H9 (cell line): ENCODE measurements around the gene TMPRSS2. TPM values are rescaled to one million over a fixed set of nuclear protein-coding genes. Genes with fewer than 3 reads are reported as not detected.

Experiments used
- DNase-seq: peaks from one replicate; pipeline ENCODE4 v3.0.0-alpha.2; 2017
- H2AFZ ChIP-seq: one replicate; pipeline ENCODE4 v1.6.1; 2013; ENCODE audit warnings: mild to moderate bottlenecking, low read length, control low read depth, moderate library complexity
- H2AK5ac ChIP-seq: 2 replicates; pipeline ENCODE4 v1.6.1; 2013; ENCODE audit warnings: low read length, control low read depth, mixed read lengths; ENCODE audit not compliant: insufficient read length
- H2BK120ac ChIP-seq: one replicate; pipeline ENCODE4 v1.6.1; 2013; ENCODE audit warnings: low read depth, mild to moderate bottlenecking, low read length, control low read depth, inconsistent platforms; ENCODE audit not compliant: poor library complexity, severe bottlenecking
- H2BK12ac ChIP-seq: 2 replicates; pipeline ENCODE4 v1.6.1; 2013; ENCODE audit warnings: low read length, control low read depth, mixed read lengths, low read depth; ENCODE audit not compliant: insufficient read length
- H2BK15ac ChIP-seq: 2 replicates; pipeline ENCODE4 v1.6.1; 2013; ENCODE audit warnings: low read depth, low read length, control low read depth
- H2BK20ac ChIP-seq: one replicate; pipeline ENCODE4 v1.6.1; 2013; ENCODE audit warnings: low read depth, mild to moderate bottlenecking, low read length, control low read depth, inconsistent platforms; ENCODE audit not compliant: poor library complexity, severe bottlenecking
- H2BK5ac ChIP-seq: 2 replicates; pipeline ENCODE4 v1.6.1; 2013; ENCODE audit warnings: low read length, control low read depth, mixed read lengths; ENCODE audit not compliant: insufficient read length
- H3K14ac ChIP-seq: 2 replicates; pipeline ENCODE4 v1.6.1; 2013; ENCODE audit warnings: low read length, control low read depth; ENCODE audit not compliant: insufficient read depth
- H3K18ac ChIP-seq: 2 replicates; pipeline ENCODE4 v1.6.1; 2013; ENCODE audit warnings: low read depth, mild to moderate bottlenecking, mixed read lengths, low read length, control low read depth; ENCODE audit not compliant: insufficient read length
- H3K23ac ChIP-seq: 2 replicates; pipeline ENCODE4 v1.6.1; 2013; ENCODE audit warnings: low read length, control low read depth, mixed read lengths, low read depth; ENCODE audit not compliant: insufficient read length
- H3K23me2 ChIP-seq: 2 replicates; pipeline ENCODE4 v1.6.1; 2013; ENCODE audit warnings: low read depth, mild to moderate bottlenecking, mixed read lengths, low read length, control low read depth; ENCODE audit not compliant: insufficient read length, poor library complexity, severe bottlenecking
- H3K27ac ChIP-seq: 2 replicates; pipeline ENCODE4 v1.5.1; 2013; ENCODE audit warnings: low read length, control low read depth, mixed read lengths, low read depth; ENCODE audit not compliant: insufficient read length
- H3K27me3 ChIP-seq: 2 replicates; pipeline ENCODE4 v1.6.1; 2013; ENCODE audit warnings: low read length, control low read depth, inconsistent platforms; ENCODE audit not compliant: insufficient read depth
- H3K4ac ChIP-seq: 2 replicates; pipeline ENCODE4 v1.6.1; 2013; ENCODE audit warnings: low read depth, mild to moderate bottlenecking, control low read depth, inconsistent platforms, low read length, moderate library complexity
- H3K4me1 ChIP-seq: 2 replicates; pipeline ENCODE4 v1.6.1; 2013; ENCODE audit warnings: low read length, control low read depth, inconsistent platforms; ENCODE audit not compliant: insufficient read depth
- H3K4me2 ChIP-seq: 2 replicates; pipeline ENCODE4 v1.6.1; 2013; ENCODE audit warnings: low read length, control low read depth, mixed read lengths; ENCODE audit not compliant: insufficient read length, insufficient read depth
- H3K56ac ChIP-seq: 2 replicates; pipeline ENCODE4 v1.6.1; 2013; ENCODE audit warnings: low read depth, mild to moderate bottlenecking, mixed read lengths, low read length, control low read depth; ENCODE audit not compliant: insufficient read length
- H3K79me1 ChIP-seq: 2 replicates; pipeline ENCODE4 v1.6.1; 2013; ENCODE audit warnings: low read depth, mild to moderate bottlenecking, moderate library complexity, low read length, control low read depth, inconsistent platforms; ENCODE audit not compliant: insufficient read depth, poor library complexity, severe bottlenecking
- H3K79me2 ChIP-seq: 2 replicates; pipeline ENCODE4 v1.6.1; 2013; ENCODE audit warnings: low read length, control low read depth, inconsistent platforms; ENCODE audit not compliant: insufficient read depth
- H3K9ac ChIP-seq: 2 replicates; pipeline ENCODE4 v1.6.1; 2013; ENCODE audit warnings: low read length, control low read depth, mixed read lengths; ENCODE audit not compliant: insufficient read length; ENCODE audit errors: extremely low read depth
- H3K9me3 ChIP-seq: one replicate; pipeline ENCODE4 v1.6.1; 2013; ENCODE audit warnings: low read depth, low read length, inconsistent platforms; ENCODE audit not compliant: control insufficient read depth
- H3T11ph ChIP-seq: one replicate; pipeline ENCODE4 v1.6.1; 2013; ENCODE audit warnings: mild to moderate bottlenecking, low read length, control low read depth, inconsistent platforms
- H4K20me1 ChIP-seq: one replicate; pipeline ENCODE4 v1.6.1; 2013; ENCODE audit not compliant: control insufficient read depth, insufficient read length, insufficient read depth
- H4K5ac ChIP-seq: 2 replicates; pipeline ENCODE4 v1.6.1; 2013; ENCODE audit warnings: low read depth, mild to moderate bottlenecking, mixed read lengths, low read length, control low read depth; ENCODE audit not compliant: insufficient read length
- H4K8ac ChIP-seq: replicated peaks from 2 replicates; pipeline ENCODE4 v1.6.1; 2013; ENCODE audit warnings: low read length, control low read depth, mixed read lengths, low read depth; ENCODE audit not compliant: insufficient read length
- H4K91ac ChIP-seq: 2 replicates; pipeline ENCODE4 v1.6.1; 2013; ENCODE audit warnings: low read depth, mild to moderate bottlenecking, moderate library complexity, mixed read lengths, low read length, control low read depth; ENCODE audit not compliant: insufficient read length
- H3K27ac Mint-ChIP-seq, 3 experiments: 2 replicates in 2 of 3; 3 replicates in 1 of 3; pipeline ENCODE4 v1.8.0; 2020 to 2021; ENCODE audit warnings: mixed read lengths in 3 of 3, mild to moderate bottlenecking in 1 of 3, moderate library complexity in 1 of 3
- H3K27me3 Mint-ChIP-seq: 2 replicates; pipeline ENCODE4 v1.8.0; 2021; ENCODE audit warnings: low read depth, mild to moderate bottlenecking, moderate library complexity, mixed read lengths
- H3K36me3 Mint-ChIP-seq, 3 experiments: 2 replicates in 2 of 3; 3 replicates in 1 of 3; pipeline ENCODE4 v1.8.0; 2020 to 2021; ENCODE audit warnings: low read depth in 3 of 3, mixed read lengths in 3 of 3; ENCODE audit not compliant: insufficient read depth in 1 of 3
- H3K4me1 Mint-ChIP-seq, 2 experiments: 2 replicates each; pipeline ENCODE4 v1.8.0; 2020; ENCODE audit warnings: mixed read lengths in 2 of 2
- H3K4me3 Mint-ChIP-seq, 2 experiments: 2 replicates in 1 of 2; 3 replicates in 1 of 2; pipeline ENCODE4 v1.8.0; 2020 to 2021; ENCODE audit warnings: mild to moderate bottlenecking in 2 of 2, mixed read lengths in 2 of 2, moderate library complexity in 1 of 2
- H3K9me3 Mint-ChIP-seq, 2 experiments: 2 replicates in 1 of 2; 3 replicates in 1 of 2; pipeline ENCODE4 v1.8.0; 2020; ENCODE audit warnings: mild to moderate bottlenecking in 2 of 2, mixed read lengths in 2 of 2, moderate library complexity in 1 of 2
- WGBS: extraction: QIAGEN DNeasy Blood & Tissue Kit; methylation state at CpG from one replicate; pipeline ENCODE4 v1.1.7; 2013; ENCODE audit warnings: missing lambda C conversion rate, low lambda C conversion rate, mixed read lengths; ENCODE audit not compliant: insufficient read length; ENCODE audit errors: extremely low coverage; 5-methylcytosine and 5-hydroxymethylcytosine counted together
- total RNA-seq: library from RNA; stranded (reverse); gene quantifications from 2 replicates; pipeline ENCODE4 v1.2.1, GENCODE V29; 2021
- TF ChIP-seq, protein P1 (sequence below): fragments of 200-600 bp; sonication (generic); conservative IDR thresholded peaks from 3 replicates; pipeline ENCODE4 v1.8.0; 2021; ENCODE audit warnings: antibody characterized with exemption, mild to moderate bottlenecking

Gene TMPRSS2
- total RNA-seq, 1 experiment from 2014 or later: 12.1 TPM

DNA sequence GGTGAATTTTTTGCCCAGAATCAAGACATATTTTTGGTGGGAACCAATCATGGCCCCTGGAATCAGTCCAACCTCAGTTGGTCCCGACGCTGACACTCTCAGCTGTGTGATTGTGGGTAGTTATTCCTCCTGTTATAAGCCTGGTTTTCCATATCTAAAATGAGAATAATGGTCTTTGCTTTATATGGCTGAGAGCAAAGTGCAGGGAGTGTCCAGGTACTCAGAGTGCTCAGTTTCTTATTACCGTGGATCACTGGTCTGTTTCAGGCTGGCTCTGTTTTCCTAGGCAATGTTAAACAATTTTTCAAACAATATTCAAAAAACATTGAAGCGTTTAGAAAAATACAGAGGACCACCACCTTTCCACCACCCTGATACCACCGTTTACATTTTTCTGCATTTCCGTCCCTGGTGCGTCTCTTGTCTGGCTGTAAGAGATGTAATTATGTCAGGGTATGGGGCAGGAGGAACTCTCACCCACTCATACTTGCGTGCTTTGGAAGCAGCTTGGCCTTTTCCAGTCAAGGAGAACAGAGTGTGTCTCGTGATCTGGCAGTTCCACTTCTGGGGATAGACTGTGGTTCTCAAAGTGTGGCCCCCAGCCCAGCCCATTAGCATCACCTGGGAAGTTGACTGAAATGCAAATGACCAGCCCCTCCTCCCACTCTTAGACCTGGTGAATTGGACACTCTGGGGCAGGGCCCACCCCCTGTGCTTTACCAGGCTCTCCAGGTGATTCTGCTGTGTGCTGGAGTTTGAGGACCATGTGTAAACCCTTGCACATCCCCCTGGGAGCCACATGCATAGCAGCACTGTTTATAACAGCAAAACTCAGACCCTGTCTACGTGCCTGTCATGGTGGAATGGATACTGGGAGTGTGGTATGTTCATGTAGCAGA lies 75.1 kb downstream of the TMPRSS2 start:
- no peaks in the 10 kb centered on the region for H3K79me2 ChIP-seq
- no peaks in the 10 kb centered on the region for H3K23me2 ChIP-seq
- no peak overlapping the region for H2BK120ac ChIP-seq
- peaks cover 5% of the 10 kb centered on the region; the same call in 1 of the 2 replicates for H3K4me1 ChIP-seq
- no peaks in the 10 kb centered on the region for H3K9me3 ChIP-seq
- no peak overlapping the region for H3K56ac ChIP-seq
- no CpG with 5 or more reads among the region's 10 CpGs for WGBS
- Mint-ChIP-seq H3K9me3 (peaks cover 5 to 6% of the 10 kb centered on the region in 2 experiments; a peak in 4 of 5 replicates), H3K4me3 (no peak overlapping the region), H3K36me3 (peaks cover 8 to 31% (median 12%) of the 10 kb centered on the region in 3 experiments), H3K27me3 (peaks cover 7% of the 10 kb centered on the region), H3K4me1 (peaks cover 19 to 22% of the 10 kb centered on the region in 2 experiments), H3K27ac (peak overlapping the region in 2 of 3 experiments; percentile 19 to 69; a peak in 2 of 7 replicates)
- H3K79me1 ChIP-seq: no peaks in the 10 kb centered on the region
- H4K20me1 ChIP-seq: no peaks in the 10 kb centered on the region
- TF ChIP-seq, protein P1, sequence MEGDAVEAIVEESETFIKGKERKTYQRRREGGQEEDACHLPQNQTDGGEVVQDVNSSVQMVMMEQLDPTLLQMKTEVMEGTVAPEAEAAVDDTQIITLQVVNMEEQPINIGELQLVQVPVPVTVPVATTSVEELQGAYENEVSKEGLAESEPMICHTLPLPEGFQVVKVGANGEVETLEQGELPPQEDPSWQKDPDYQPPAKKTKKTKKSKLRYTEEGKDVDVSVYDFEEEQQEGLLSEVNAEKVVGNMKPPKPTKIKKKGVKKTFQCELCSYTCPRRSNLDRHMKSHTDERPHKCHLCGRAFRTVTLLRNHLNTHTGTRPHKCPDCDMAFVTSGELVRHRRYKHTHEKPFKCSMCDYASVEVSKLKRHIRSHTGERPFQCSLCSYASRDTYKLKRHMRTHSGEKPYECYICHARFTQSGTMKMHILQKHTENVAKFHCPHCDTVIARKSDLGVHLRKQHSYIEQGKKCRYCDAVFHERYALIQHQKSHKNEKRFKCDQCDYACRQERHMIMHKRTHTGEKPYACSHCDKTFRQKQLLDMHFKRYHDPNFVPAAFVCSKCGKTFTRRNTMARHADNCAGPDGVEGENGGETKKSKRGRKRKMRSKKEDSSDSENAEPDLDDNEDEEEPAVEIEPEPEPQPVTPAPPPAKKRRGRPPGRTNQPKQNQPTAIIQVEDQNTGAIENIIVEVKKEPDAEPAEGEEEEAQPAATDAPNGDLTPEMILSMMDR: no peak
- no peak overlapping the region for H3K23ac ChIP-seq
- H2BK20ac ChIP-seq: no peak overlapping the region
- H3K18ac ChIP-seq: no peak overlapping the region
- no peak overlapping the region for H4K5ac ChIP-seq
- no peak overlapping the region for H3K9ac ChIP-seq
- H3K27me3 ChIP-seq: no peaks in the 10 kb centered on the region
- H3K27ac ChIP-seq: no peak overlapping the region
- H2BK12ac ChIP-seq: no peak overlapping the region
- no peak overlapping the region for H3K14ac ChIP-seq
- no peak overlapping the region for H4K91ac ChIP-seq
- no peak overlapping the region for H3K4me2 ChIP-seq
- H2AK5ac ChIP-seq: no peak overlapping the region
- no peak overlapping the region for H2AFZ ChIP-seq
- no peak overlapping the region for H3T11ph ChIP-seq
- no peak overlapping the region for H4K8ac ChIP-seq
- H2BK15ac ChIP-seq: no peak overlapping the region
- DNase-seq: peak; percentile 25
- H3K4ac ChIP-seq: no peak overlapping the region
- no peak overlapping the region for H2BK5ac ChIP-seq
